Measurements from ENCODE around the gene MYRIP.

MYRIP gene

DNA sequence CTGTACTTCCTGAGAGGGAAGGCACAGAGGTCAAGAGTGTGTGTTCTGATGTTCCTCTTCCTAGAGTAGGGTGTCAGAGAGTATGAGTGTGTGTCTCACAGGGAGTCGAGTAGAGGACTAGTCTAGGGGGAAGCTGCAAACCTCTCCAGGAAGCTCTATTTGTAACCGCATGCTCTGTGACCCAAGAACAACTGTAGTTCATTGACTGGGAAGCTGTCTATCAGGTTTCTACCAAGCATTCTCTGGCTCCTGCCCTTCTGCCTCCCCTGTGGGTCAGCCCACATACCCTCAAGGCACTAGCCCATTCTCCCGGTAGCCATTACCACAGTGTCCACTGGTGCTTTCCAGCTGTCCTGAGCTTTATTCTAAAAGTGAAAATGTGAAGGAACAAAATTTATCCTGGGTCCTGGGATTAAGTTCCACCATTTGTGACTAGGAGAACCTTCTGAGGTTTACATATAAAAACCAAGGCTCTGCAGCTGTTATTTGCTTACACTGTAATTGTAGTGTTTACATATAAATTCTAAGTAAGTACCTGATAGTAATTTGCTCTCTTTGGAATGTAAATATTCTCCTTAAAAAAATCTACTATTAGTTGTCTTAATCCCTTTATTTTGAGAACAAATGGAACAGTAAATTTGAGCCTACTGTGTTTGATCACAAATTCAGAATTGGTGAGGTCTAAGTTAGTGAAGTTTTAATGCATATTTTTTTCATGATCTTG lies 40.7 kb downstream of the MYRIP start:
- Histone ChIP-seq H3K4me1 (ENCODE audit: insufficient read depth, low read length, severe bottlenecking) (no peaks in the 10 kb centered on the region), H3K79me2 (ENCODE audit: insufficient read depth, low read length) (no peaks in the 10 kb centered on the region), H3K27ac (ENCODE audit: low read depth, low read length, poor library complexity, severe bottlenecking) (no peak overlapping the region), H4K20me1 (ENCODE audit: insufficient read depth, low read length) (no peaks in the 10 kb centered on the region), H3K9ac (ENCODE audit: low read length) (no peak overlapping the region), H3K4me3 (ENCODE audit: low read depth, low read length, poor library complexity, severe bottlenecking) (no peak overlapping the region), H3K9me2 (ENCODE audit: low read depth, low read length) (no peaks in the 10 kb centered on the region), H2AFZ (ENCODE audit: low read length) (no peak overlapping the region), H3K27me3 (ENCODE audit: insufficient read depth, low read length) (no peaks in the 10 kb centered on the region), H3K4me2 (ENCODE audit: low read length) (no peak overlapping the region), H3F3A (ENCODE audit: insufficient read depth, low read length) (no peaks in the 10 kb centered on the region), H3K9me3 (ENCODE audit: low read length) (no peaks in the 10 kb centered on the region), H3K36me3 (ENCODE audit: insufficient read depth, low read length) (no peaks in the 10 kb centered on the region)
- TF ChIP-seq, protein P1, sequence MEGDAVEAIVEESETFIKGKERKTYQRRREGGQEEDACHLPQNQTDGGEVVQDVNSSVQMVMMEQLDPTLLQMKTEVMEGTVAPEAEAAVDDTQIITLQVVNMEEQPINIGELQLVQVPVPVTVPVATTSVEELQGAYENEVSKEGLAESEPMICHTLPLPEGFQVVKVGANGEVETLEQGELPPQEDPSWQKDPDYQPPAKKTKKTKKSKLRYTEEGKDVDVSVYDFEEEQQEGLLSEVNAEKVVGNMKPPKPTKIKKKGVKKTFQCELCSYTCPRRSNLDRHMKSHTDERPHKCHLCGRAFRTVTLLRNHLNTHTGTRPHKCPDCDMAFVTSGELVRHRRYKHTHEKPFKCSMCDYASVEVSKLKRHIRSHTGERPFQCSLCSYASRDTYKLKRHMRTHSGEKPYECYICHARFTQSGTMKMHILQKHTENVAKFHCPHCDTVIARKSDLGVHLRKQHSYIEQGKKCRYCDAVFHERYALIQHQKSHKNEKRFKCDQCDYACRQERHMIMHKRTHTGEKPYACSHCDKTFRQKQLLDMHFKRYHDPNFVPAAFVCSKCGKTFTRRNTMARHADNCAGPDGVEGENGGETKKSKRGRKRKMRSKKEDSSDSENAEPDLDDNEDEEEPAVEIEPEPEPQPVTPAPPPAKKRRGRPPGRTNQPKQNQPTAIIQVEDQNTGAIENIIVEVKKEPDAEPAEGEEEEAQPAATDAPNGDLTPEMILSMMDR (IDR thresholded peaks at IDR 0.05; ENCODE audit: low read length), result no peak
- TF ChIP-seq EZH2 (IDR thresholded peaks at IDR 0.05; ENCODE audit: borderline replicate concordance, low read length), result no peak

DNA sequence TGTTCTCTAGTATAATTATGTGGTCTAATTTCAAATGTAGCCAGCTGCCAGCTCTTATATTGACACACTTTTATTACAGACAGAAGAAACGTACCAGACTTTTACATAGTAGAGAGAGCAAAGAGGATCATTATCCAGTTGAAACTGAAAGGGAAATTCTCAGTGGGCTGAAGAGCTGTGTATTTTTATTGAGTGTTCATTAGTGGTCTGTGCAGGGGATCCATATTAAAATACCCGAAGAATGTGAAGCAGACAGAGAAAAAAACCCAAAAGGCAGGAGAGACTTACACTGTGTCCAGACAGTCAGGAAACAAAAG lies 41.3 kb downstream of the MYRIP start:
- no peaks in the 10 kb centered on the region for H3K27me3 ChIP-seq (ENCODE audit: insufficient read depth, low read length)
- no peaks in the 10 kb centered on the region for H3K9me2 ChIP-seq (ENCODE audit: low read depth, low read length)
- no peaks in the 10 kb centered on the region for H4K20me1 ChIP-seq (ENCODE audit: insufficient read depth, low read length)
- H2AFZ ChIP-seq (ENCODE audit: low read length), result no peak overlapping the region
- no peaks in the 10 kb centered on the region for H3K79me2 ChIP-seq (ENCODE audit: insufficient read depth, low read length)
- H3K36me3 ChIP-seq (ENCODE audit: insufficient read depth, low read length), result no peaks in the 10 kb centered on the region
- TF ChIP-seq EZH2 (IDR thresholded peaks at IDR 0.05; ENCODE audit: borderline replicate concordance, low read length), result no peak
- TF ChIP-seq, protein P1 (IDR thresholded peaks at IDR 0.05; ENCODE audit: low read length), result no peak
- H3K4me3 ChIP-seq (ENCODE audit: low read depth, low read length, poor library complexity, severe bottlenecking), result no peak overlapping the region
- H3K4me2 ChIP-seq (ENCODE audit: low read length), result no peak overlapping the region
- no peaks in the 10 kb centered on the region for H3K4me1 ChIP-seq (ENCODE audit: insufficient read depth, low read length, severe bottlenecking)
- no peaks in the 10 kb centered on the region for H3K9me3 ChIP-seq (ENCODE audit: low read length)
- no peaks in the 10 kb centered on the region for H3F3A ChIP-seq (ENCODE audit: insufficient read depth, low read length)
- no peak overlapping the region for H3K27ac ChIP-seq (ENCODE audit: low read depth, low read length, poor library complexity, severe bottlenecking)
- no peak overlapping the region for H3K9ac ChIP-seq (ENCODE audit: low read length)

DNA sequence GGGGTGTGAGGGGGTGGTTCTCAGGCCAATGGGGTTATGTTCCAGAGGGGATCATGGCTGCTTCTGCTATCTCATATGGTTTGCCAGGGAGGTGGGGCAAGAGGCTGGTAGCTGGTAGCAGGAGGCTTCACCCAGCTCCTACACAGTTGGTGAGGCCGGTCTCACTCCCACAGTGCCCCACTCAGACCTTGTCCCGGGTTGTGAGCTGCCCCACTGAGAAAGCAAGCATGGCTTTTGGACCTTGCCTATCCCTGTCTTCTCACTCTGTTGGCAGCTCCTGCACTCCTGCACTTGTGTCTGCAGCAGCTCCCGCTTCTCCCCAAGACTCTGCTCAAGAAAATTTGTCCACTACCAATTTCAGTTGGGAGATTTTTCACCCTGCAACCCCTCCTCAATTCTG lies 46.1 kb downstream of the MYRIP start:
- no peaks in the 10 kb centered on the region for H3K9me3 ChIP-seq (ENCODE audit: low read length)
- no peak overlapping the region for H3K9ac ChIP-seq (ENCODE audit: low read length)
- H3K36me3 ChIP-seq (ENCODE audit: insufficient read depth, low read length), result no peaks in the 10 kb centered on the region
- no peak overlapping the region for H3K27ac ChIP-seq (ENCODE audit: low read depth, low read length, poor library complexity, severe bottlenecking)
- no peaks in the 10 kb centered on the region for H4K20me1 ChIP-seq (ENCODE audit: insufficient read depth, low read length)
- no peaks in the 10 kb centered on the region for H3K79me2 ChIP-seq (ENCODE audit: insufficient read depth, low read length)
- H3K27me3 ChIP-seq (ENCODE audit: insufficient read depth, low read length), result no peaks in the 10 kb centered on the region
- H3K4me1 ChIP-seq (ENCODE audit: insufficient read depth, low read length, severe bottlenecking), result no peaks in the 10 kb centered on the region
- no peak overlapping the region for H3K4me3 ChIP-seq (ENCODE audit: low read depth, low read length, poor library complexity, severe bottlenecking)
- TF ChIP-seq EZH2 (IDR thresholded peaks at IDR 0.05; ENCODE audit: borderline replicate concordance, low read length), result no peak
- TF ChIP-seq, protein P1 (IDR thresholded peaks at IDR 0.05; ENCODE audit: low read length), result no peak
- no peaks in the 10 kb centered on the region for H3F3A ChIP-seq (ENCODE audit: insufficient read depth, low read length)
- H3K9me2 ChIP-seq (ENCODE audit: low read depth, low read length), result no peaks in the 10 kb centered on the region
- H3K4me2 ChIP-seq (ENCODE audit: low read length), result no peak overlapping the region
- H2AFZ ChIP-seq (ENCODE audit: low read length), result no peak overlapping the region

Data from OCI-LY1 (cell line).